ENCODE measurements around the gene LMO4. TPM values are rescaled to one million over a fixed set of nuclear protein-coding genes. Genes with fewer than 3 reads are reported as not detected.

LMO4 gene
- polyA plus RNA-seq, 3 donors = 20.3 to 71.8 (median 22.3) TPM

- no peaks in the 10 kb centered on the region for H3K27me3 ChIP-seq (ENCODE audit: control insufficient read depth in 2 of 2, insufficient read depth in 2 of 2, low read length in 2 of 2)
- Mint-ChIP-seq H3K9me3 (peaks cover 0 to 3% (median 0%) of the 10 kb centered on the region in 7 donors), H3K27ac (no peak overlapping the region), H3K36me3 (no peaks in the 10 kb centered on the region), H3K27me3 (ENCODE audit: low read depth in 3 of 3) (peaks cover 0 to 3% (median 0%) of the 10 kb centered on the region in 3 donors), H3K4me3 (no peak overlapping the region), H3K4me1 (no peaks in the 10 kb centered on the region)
- H3K9me3 ChIP-seq (replicated peaks in 1 of 2; ENCODE audit: control insufficient read depth in 1 of 2, insufficient read depth in 1 of 2, low read length in 2 of 2) = no peaks in the 10 kb centered on the region
- H3K27ac ChIP-seq (ENCODE audit: low read depth in 1 of 2, low read length in 2 of 2) = no peak overlapping the region
- no peaks in the 10 kb centered on the region for H3K4me1 ChIP-seq (ENCODE audit: control insufficient read depth in 1 of 2, insufficient read depth in 2 of 2, low read length in 2 of 2)
- no peaks in the 10 kb centered on the region for H3K36me3 ChIP-seq (replicated peaks in 1 of 2; ENCODE audit: control insufficient read depth in 1 of 2, insufficient read depth in 2 of 2, low read length in 2 of 2)
- H4K20me1 ChIP-seq (ENCODE audit: insufficient read depth, low read length) = no peaks in the 10 kb centered on the region
- H3K4me2 ChIP-seq (replicated peaks; ENCODE audit: extremely low read depth, low read length, poor library complexity, severe bottlenecking) = no peak overlapping the region
- H3K9ac ChIP-seq (ENCODE audit: insufficient read depth, low read length, poor library complexity, severe bottlenecking) = no peak overlapping the region
- no peak for TF ChIP-seq CTCF (IDR thresholded peaks at IDR 0.05)
- DNase-seq = no peak
- WGBS (ENCODE audit: insufficient coverage) = 100% methylated on average over 5 of the region's 9 CpGs
- H2AFZ ChIP-seq (ENCODE audit: insufficient read depth, low read depth, low read length, poor library complexity, severe bottlenecking) = no peak overlapping the region
- intact Hi-C loops (cut with micrococcal nuclease) = no loop called here
- H3K4me3 ChIP-seq (replicated peaks in 1 of 3; ENCODE audit: low read depth in 2 of 3, low read length in 3 of 3) = no peak overlapping the region
- H3K79me2 ChIP-seq (ENCODE audit: insufficient read depth, low read length) = no peaks in the 10 kb centered on the region
Measured at GRCh38 chr1:87394513-87394912, 65.8 kb downstream of the LMO4 start.

- no peaks in the 10 kb centered on the region for H3K36me3 ChIP-seq (replicated peaks in 1 of 2; ENCODE audit: control insufficient read depth in 1 of 2, insufficient read depth in 2 of 2, low read length in 2 of 2)
- H4K20me1 ChIP-seq (ENCODE audit: insufficient read depth, low read length) = no peaks in the 10 kb centered on the region
- Mint-ChIP-seq H3K9me3 (peaks cover 0 to 2% (median 0%) of the 10 kb centered on the region in 7 donors), H3K27me3 (ENCODE audit: low read depth in 3 of 3) (peaks cover 0 to 4% (median 0%) of the 10 kb centered on the region in 3 donors), H3K4me1 (no peaks in the 10 kb centered on the region), H3K4me3 (no peak overlapping the region), H3K36me3 (no peaks in the 10 kb centered on the region), H3K27ac (no peak overlapping the region)
- no peak for TF ChIP-seq CTCF (IDR thresholded peaks at IDR 0.05)
- no peaks in the 10 kb centered on the region for H3K9me3 ChIP-seq (replicated peaks in 1 of 2; ENCODE audit: control insufficient read depth in 1 of 2, insufficient read depth in 1 of 2, low read length in 2 of 2)
- H3K4me2 ChIP-seq (replicated peaks; ENCODE audit: extremely low read depth, low read length, poor library complexity, severe bottlenecking) = no peak overlapping the region
- WGBS (ENCODE audit: insufficient coverage) = no CpG with 5 or more reads among the region's 2 CpGs
- H3K27ac ChIP-seq (ENCODE audit: low read depth in 1 of 2, low read length in 2 of 2) = no peak overlapping the region
- no peaks in the 10 kb centered on the region for H3K4me1 ChIP-seq (ENCODE audit: control insufficient read depth in 1 of 2, insufficient read depth in 2 of 2, low read length in 2 of 2)
- no peak overlapping the region for H3K4me3 ChIP-seq (replicated peaks in 1 of 3; ENCODE audit: low read depth in 2 of 3, low read length in 3 of 3)
- intact Hi-C loops (cut with micrococcal nuclease) = no loop called here
- H3K9ac ChIP-seq (ENCODE audit: insufficient read depth, low read length, poor library complexity, severe bottlenecking) = no peak overlapping the region
- H3K27me3 ChIP-seq (ENCODE audit: control insufficient read depth in 2 of 2, insufficient read depth in 2 of 2, low read length in 2 of 2) = no peaks in the 10 kb centered on the region
- DNase-seq = no peak
- no peak overlapping the region for H2AFZ ChIP-seq (ENCODE audit: insufficient read depth, low read depth, low read length, poor library complexity, severe bottlenecking)
- no peaks in the 10 kb centered on the region for H3K79me2 ChIP-seq (ENCODE audit: insufficient read depth, low read length)
Measured at GRCh38 chr1:87394982-87395381, 66.3 kb downstream of the LMO4 start.

Measured in CD14-positive monocyte (primary cell).